Large intestine (tissue), 3 donors: ENCODE results near the gene KLHL36. TPM values are rescaled to one million over a fixed set of nuclear protein-coding genes. Genes with fewer than 3 reads are reported as not detected.

Experiments
- DNase-seq, 2 donors: peaks; one replicate each; pipeline versions ENCODE4 v3.0.0 to v3.0.0-alpha.2; 2013
- H3K27ac ChIP-seq: one replicate; pipeline ENCODE4 v1.5.1; 2013; ENCODE audit warnings: low read length
- H3K27me3 ChIP-seq: 2 replicates; pipeline ENCODE4 v1.6.1; 2013; ENCODE audit warnings: low read length; ENCODE audit not compliant: control insufficient read depth, insufficient read depth
- H3K36me3 ChIP-seq: 2 replicates; pipeline ENCODE4 v1.6.1; 2013; ENCODE audit warnings: low read length; ENCODE audit not compliant: control insufficient read depth, insufficient read depth
- H3K4me1 ChIP-seq: one replicate; pipeline ENCODE4 v1.6.1; 2013; ENCODE audit warnings: low read length; ENCODE audit not compliant: control insufficient read depth, insufficient read depth
- H3K4me3 ChIP-seq: one replicate; pipeline ENCODE4 v1.5.1; 2013; ENCODE audit warnings: low read length
- H3K9me3 ChIP-seq: one replicate; pipeline ENCODE4 v1.6.1; 2013; ENCODE audit warnings: mild to moderate bottlenecking, low read depth, low read length, moderate library complexity; ENCODE audit not compliant: control insufficient read depth
- WGBS: methylation state at CpG from one replicate; pipeline ENCODE4 v1.1.5; 2013; ENCODE audit warnings: low lambda C conversion rate; ENCODE audit not compliant: insufficient coverage; 5-methylcytosine and 5-hydroxymethylcytosine counted together
- polyA plus RNA-seq: library from polyadenylated mRNA; unstranded; fragments of 120-200 nt; gene quantifications from one replicate; pipeline ENCODE4 v1.2.1, GENCODE V29; 2013

Gene KLHL36
- polyA plus RNA-seq, 1 donor, result 32.8 TPM

DNA sequence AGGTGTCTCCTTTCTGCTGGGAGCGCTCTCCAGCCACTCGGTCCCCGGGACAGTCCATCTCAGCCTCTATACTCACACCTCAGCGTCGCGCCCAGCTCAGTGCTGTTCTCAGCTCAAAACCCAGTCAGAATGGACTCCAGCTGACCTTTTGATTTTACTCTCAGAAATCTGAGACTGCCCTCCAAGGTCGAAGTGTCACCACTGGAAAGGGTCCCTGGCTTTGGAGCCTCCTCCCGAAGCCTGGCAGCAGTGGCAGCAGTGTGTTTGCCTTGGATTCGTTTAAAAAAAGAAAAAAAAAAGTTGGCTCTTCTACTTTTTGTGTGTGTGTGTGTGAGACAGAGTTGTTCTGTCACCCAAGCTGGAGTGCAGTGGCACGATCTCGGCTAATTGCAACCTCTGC is 10.4 kb downstream of the KLHL36 start:
- no CpG with 5 or more reads among the region's 11 CpGs for WGBS
- H3K36me3 ChIP-seq, result peaks cover 82% of the 10 kb centered on the region

DNA sequence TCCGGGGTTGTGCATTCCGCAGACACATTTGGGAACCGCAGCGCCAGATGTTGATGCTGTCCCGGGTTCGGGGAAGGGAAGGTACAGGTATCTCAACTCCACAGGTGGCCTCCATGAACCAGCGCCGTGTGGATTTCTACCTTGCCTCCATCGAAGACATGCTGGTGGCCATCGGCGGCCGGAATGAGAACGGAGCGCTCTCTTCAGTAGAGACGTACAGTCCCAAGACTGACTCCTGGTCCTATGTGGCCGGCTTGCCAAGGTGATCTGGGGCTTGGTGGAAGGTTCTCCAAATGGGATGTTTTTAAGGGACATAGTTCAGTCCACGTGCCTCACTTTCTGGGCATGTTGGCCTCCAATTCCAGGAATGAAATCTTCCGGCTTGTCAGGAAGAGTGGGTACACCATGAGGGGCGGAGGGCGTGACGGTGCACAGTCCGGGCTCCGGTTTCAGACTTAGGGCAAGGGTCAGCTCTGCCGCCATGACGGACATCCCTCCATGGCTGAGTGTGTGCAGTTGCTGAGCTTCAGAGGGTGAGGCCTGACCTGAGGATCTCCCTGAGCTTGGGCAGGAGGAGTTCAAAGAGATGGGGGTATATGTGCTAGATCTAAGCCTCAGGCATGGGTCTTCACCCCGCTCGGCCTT is 11.5 kb downstream of the KLHL36 start:
- peaks cover 83% of the 10 kb centered on the region for H3K36me3 ChIP-seq
- H3K4me3 ChIP-seq, result no peak overlapping the region
- no peaks in the 10 kb centered on the region for H3K27me3 ChIP-seq
- H3K9me3 ChIP-seq, result peaks cover 14% of the 10 kb centered on the region
- WGBS, result no CpG with 5 or more reads among the region's 27 CpGs
- no peak for DNase-seq
- H3K4me1 ChIP-seq, result no peaks in the 10 kb centered on the region
- H3K27ac ChIP-seq, result no peak overlapping the region

More for the DNA sequence above, 10.4 kb downstream of the KLHL36 start:
- H3K9me3 ChIP-seq, result peaks cover 14% of the 10 kb centered on the region
- no peaks in the 10 kb centered on the region for H3K4me1 ChIP-seq
- H3K27me3 ChIP-seq, result no peaks in the 10 kb centered on the region
- no peak overlapping the region for H3K27ac ChIP-seq
- DNase-seq, result no peak
- no peak overlapping the region for H3K4me3 ChIP-seq

DNA sequence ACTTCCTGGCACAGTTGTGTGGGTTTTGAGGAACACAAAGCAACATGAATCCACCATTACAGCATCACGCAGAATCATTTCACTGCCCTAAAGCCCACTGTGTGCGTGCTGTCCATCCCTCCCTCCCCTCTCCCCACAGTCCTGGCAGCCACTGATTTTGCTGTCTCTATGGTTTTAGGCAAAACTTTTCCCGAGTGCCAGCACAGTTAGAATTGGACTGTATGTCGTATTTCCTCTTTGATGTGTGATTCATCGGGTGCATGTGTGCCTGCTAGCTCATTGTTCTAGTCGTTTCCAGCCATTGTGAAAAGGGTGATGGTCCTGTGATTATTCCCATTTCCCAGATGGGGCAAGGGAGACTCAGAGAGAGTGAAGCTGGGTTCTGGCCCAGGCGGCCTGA is 12.7 kb downstream of the KLHL36 start:
- Histone ChIP-seq H3K9me3 (peaks cover 14% of the 10 kb centered on the region), H3K36me3 (peaks cover 86% of the 10 kb centered on the region)

DNA sequence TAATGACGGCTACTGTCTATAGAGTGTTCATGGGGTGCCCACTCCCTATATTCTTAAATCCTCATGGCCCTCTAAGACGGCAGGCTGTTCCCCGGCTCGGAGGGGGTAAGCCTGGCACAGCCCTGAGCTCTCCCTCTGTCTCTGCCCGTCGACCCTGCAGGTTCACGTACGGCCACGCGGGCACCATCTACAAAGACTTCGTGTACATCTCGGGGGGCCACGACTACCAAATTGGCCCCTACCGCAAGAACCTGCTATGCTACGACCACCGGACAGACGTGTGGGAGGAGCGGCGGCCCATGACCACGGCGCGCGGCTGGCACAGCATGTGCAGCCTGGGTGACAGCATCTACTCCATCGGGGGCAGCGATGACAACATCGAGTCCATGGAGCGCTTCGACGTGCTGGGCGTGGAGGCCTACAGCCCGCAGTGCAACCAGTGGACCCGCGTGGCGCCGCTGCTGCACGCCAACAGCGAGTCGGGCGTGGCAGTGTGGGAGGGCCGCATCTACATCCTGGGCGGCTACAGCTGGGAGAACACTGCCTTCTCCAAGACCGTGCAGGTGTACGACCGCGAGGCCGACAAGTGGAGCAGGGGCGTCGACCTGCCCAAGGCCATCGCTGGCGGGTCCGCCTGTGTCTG is 13.2 kb downstream of the KLHL36 start:
- 100% methylated on average over 1 of the region's 51 CpGs for WGBS
- no peak for DNase-seq
- H3K4me1 ChIP-seq, result no peaks in the 10 kb centered on the region
- H3K36me3 ChIP-seq, result peaks cover 91% of the 10 kb centered on the region
- no peak overlapping the region for H3K4me3 ChIP-seq
- no peaks in the 10 kb centered on the region for H3K27me3 ChIP-seq
- H3K9me3 ChIP-seq, result peaks cover 14% of the 10 kb centered on the region
- H3K27ac ChIP-seq, result no peak overlapping the region

More for the DNA sequence above, 12.7 kb downstream of the KLHL36 start:
- DNase-seq, result no peak
- WGBS, result 100% methylated on average over 1 of the region's 7 CpGs
- no peaks in the 10 kb centered on the region for H3K4me1 ChIP-seq
- no peak overlapping the region for H3K27ac ChIP-seq
- H3K4me3 ChIP-seq, result no peak overlapping the region
- no peaks in the 10 kb centered on the region for H3K27me3 ChIP-seq

DNA sequence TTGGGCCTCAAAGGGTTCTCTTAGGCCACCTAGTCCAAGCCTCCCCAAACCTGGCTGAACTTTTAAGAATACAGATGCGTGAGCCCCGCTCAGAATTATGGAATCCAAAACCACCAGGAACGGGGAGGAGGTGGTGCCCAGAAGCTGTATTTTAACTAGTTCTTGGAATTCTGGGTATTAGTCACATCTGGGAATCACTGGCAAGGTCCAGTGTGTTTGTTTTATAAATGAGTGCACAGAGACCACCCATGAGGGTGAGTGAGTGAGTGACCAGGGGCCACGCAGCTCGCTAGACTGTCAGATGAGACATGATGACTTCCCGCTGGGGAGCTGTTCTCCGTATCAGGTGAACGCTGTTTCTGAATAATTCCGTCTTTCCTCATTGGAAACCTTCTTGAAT is 14.2 kb downstream of the KLHL36 start:
- WGBS, result 97% methylated on average over 7 of the region's 9 CpGs
- peaks cover under 1% of the 10 kb centered on the region for H3K4me1 ChIP-seq
- H3K36me3 ChIP-seq, result peaks cover 84% of the 10 kb centered on the region

DNA sequence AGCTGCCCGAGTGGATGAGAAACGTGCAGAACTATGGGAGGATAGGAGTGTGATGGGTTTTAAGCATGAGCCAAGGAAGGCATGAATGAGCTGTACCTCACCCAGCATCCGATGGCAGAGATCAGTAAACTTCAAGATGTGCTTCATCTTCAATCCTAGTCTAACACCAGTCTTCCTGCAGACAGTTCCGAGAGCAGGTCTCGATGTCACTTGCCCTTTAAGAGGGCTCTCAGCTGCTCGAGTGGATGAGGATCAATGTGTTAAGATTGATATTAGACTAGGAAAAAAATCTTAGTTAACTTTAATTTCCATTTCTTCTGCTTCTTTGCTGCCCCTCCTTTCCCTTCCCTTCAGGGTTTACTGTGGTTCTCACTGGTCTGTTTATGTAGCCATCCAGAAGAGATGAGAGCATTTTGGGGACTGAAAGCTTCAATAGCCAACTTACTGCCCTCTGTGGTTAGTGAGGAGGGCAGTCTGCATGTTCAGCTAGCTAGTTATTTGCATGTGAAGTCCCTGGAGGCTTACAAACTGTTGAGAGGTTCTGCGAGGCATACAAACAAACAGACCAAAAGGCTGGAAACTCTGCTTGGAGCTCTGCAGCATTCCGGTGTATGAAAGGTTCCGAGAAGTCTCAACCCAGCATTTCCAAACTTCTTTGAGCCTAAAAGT is 15.3 kb downstream of the KLHL36 start:
- Histone ChIP-seq H3K4me3 (no peak overlapping the region), H3K27me3 (no peaks in the 10 kb centered on the region), H3K9me3 (peaks cover 4% of the 10 kb centered on the region), H3K27ac (no peak overlapping the region), H3K4me1 (peaks cover 2% of the 10 kb centered on the region), H3K36me3 (peaks cover 73% of the 10 kb centered on the region)
- no CpG with 5 or more reads among the region's 9 CpGs for WGBS
- DNase-seq, result no peak

More for the DNA sequence above, 14.2 kb downstream of the KLHL36 start:
- Histone ChIP-seq H3K4me3 (no peak overlapping the region), H3K27me3 (no peaks in the 10 kb centered on the region), H3K9me3 (peaks cover 6% of the 10 kb centered on the region), H3K27ac (no peak overlapping the region)
- DNase-seq, result no peak

DNA sequence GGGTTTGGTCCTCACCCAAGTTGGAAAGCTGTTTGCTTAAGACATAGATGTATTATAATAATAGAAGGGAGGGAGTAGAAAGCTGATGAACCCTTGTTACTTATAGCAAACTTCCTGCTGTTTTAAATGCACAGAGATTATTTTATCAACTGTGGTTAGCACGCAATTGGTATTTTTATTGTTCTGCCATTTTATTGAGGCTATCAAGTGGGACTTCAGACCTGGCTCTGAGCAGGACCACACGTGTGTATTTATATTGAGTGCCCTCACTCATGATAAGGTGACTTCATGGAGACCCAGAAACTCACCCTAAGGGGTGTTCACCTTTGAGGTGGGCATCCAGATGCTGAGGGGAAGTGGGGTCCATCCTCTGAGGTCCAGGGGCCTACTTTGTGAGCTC is 17.0 kb downstream of the KLHL36 start:
- peak in 1 of 2 donors; percentile 49 for DNase-seq
- Histone ChIP-seq H3K4me3 (no peak overlapping the region), H3K9me3 (peaks cover 4% of the 10 kb centered on the region), H3K27me3 (no peaks in the 10 kb centered on the region), H3K36me3 (peaks cover 55% of the 10 kb centered on the region), H3K27ac (no peak overlapping the region), H3K4me1 (peaks cover 2% of the 10 kb centered on the region)
- WGBS, result no CpG with 5 or more reads among the region's 2 CpGs

DNA sequence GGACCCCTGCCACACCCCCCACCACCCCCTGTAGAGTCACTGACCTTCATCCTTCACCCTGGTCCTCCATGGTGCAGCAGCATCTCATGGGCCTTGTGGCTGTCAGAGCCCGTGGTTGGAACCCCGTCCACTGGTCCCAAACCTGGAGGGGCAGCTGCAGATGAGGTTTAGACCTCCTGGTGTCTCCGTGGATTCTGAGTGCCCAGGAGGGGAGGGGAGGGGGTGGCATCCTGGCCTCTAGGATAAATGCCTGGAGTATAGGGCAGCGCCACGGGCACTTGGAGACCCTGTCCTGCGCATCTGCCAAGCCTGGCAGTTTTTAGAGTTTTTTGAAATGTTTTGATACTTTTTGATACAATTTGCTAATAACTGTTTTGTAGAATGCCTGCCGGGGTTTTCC is 17.5 kb downstream of the KLHL36 start:
- 40% methylated on average over 1 of the region's 7 CpGs for WGBS
- no peak overlapping the region for H3K27ac ChIP-seq
- H3K36me3 ChIP-seq, result peaks cover 51% of the 10 kb centered on the region
- no peak for DNase-seq
- H3K9me3 ChIP-seq, result peaks cover 4% of the 10 kb centered on the region
- H3K27me3 ChIP-seq, result no peaks in the 10 kb centered on the region
- H3K4me3 ChIP-seq, result no peak overlapping the region
- H3K4me1 ChIP-seq, result peaks cover 2% of the 10 kb centered on the region

DNA sequence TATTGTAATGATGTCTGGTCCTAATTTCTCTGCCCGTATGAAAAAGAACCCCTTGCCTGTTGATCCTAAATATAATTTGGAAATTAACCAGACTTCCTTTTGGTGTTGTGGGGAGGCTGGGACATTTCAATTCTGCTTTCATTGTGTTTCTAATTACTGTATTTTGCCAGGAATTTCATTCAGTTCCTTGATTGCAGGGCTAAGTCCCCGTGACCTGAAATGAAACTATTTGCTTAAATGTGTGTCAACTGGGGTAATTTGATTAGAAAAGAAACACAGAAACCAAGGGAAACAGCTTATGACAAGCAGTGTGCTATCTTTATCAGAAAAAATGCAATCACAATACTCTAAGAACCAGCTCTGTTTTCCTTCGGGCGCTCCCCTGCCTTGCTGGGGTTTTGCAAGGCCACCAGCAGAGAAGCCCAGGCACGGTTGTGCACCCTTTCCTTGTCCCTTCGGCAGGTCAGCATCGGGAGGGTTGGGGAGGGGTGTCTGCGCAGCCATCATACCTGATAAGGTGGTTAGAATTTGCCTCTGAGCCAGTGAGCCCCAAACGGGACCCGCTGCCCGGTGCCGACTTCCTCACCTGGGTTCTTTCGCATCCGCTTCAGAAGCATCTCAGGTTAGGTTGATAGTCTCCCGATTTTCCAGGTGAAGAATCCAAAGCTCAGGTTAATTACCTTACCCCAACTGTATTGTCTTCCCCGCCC is 19.4 kb downstream of the KLHL36 start:
- WGBS, result no CpG with 5 or more reads among the region's 16 CpGs
- Histone ChIP-seq H3K36me3 (peaks cover 32% of the 10 kb centered on the region), H3K27ac (no peak overlapping the region), H3K4me1 (peaks cover 2% of the 10 kb centered on the region), H3K4me3 (no peak overlapping the region), H3K27me3 (no peaks in the 10 kb centered on the region), H3K9me3 (no peaks in the 10 kb centered on the region)
- DNase-seq, result peak in 1 of 2 donors; percentile 37

DNA sequence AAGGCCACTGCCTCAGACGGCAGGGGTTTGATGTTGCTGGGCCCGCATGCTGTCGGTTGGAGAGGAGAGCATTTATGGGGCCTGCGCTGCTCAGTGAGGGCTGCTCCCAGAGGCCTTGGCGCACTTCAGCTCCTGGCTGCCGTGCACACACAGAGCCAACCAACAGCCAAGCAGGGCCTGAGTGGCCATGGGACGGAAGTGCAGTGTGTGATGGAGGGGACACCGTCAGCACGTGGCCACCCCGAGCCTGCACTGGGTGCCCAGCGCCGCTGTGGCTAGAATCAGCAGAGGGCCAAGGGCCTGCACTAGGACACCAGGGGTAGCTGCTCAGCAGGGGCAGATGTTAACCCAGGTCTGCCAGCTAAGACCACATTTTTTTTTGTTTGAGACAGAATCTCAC is 21.8 kb downstream of the KLHL36 start:
- Histone ChIP-seq H3K9me3 (no peaks in the 10 kb centered on the region), H3K36me3 (peaks cover 12% of the 10 kb centered on the region), H3K27me3 (no peaks in the 10 kb centered on the region), H3K27ac (no peak overlapping the region), H3K4me3 (no peak overlapping the region), H3K4me1 (peaks cover 2% of the 10 kb centered on the region)
- DNase-seq, result no peak
- WGBS, result no CpG with 5 or more reads among the region's 12 CpGs
